Smooth muscle cell (in vitro differentiated cells): ENCODE results near the gene ITPR3. TPM values are rescaled to one million over a fixed set of nuclear protein-coding genes. Genes with fewer than 3 reads are reported as not detected.

Experiments
- DNase-seq: peaks from one replicate; lab custom pipeline; 2025; ENCODE audit not compliant: unreplicated experiment; lab: John Stamatoyannopoulos, UW
- H2AFZ ChIP-seq: fragments of 200-600 bp; sonication (generic); 2 replicates; pipeline ENCODE4 v1.6.0; 2016; ENCODE audit warnings: antibody characterized with exemption, low read depth, mild to moderate bottlenecking
- H3F3A ChIP-seq: fragments of 200-600 bp; sonication (generic); 2 replicates; pipeline ENCODE4 v1.6.0; 2017; ENCODE audit warnings: antibody characterized with exemption, low read depth
- H3K27ac ChIP-seq: fragments of 200-600 bp; sonication (generic); 2 replicates; pipeline ENCODE4 v1.5.1; 2016; ENCODE audit warnings: low read depth, mild to moderate bottlenecking
- H3K27me3 ChIP-seq: fragments of 200-600 bp; sonication (generic); 2 replicates; pipeline ENCODE4 v1.6.1; 2016; ENCODE audit warnings: low read depth, mild to moderate bottlenecking
- H3K36me3 ChIP-seq: fragments of 200-600 bp; sonication (generic); 2 replicates; pipeline ENCODE4 v1.5.1; 2016; ENCODE audit warnings: low read depth
- H3K4me1 ChIP-seq: fragments of 200-600 bp; sonication (generic); 2 replicates; pipeline ENCODE4 v1.5.1; 2016; ENCODE audit warnings: low read depth
- H3K4me2 ChIP-seq: fragments of 200-600 bp; sonication (generic); 2 replicates; pipeline ENCODE4 v1.6.0; 2016; ENCODE audit warnings: mild to moderate bottlenecking
- H3K4me3 ChIP-seq: fragments of 200-600 bp; sonication (generic); 2 replicates; pipeline ENCODE4 v1.5.1; 2016; ENCODE audit warnings: mild to moderate bottlenecking
- H3K79me2 ChIP-seq: fragments of 200-600 bp; sonication (generic); 2 replicates; pipeline ENCODE4 v1.6.0; 2016; ENCODE audit warnings: low read depth, mild to moderate bottlenecking
- H3K9ac ChIP-seq: fragments of 200-600 bp; sonication (generic); 2 replicates; pipeline ENCODE4 v1.6.0; 2016; ENCODE audit warnings: low read depth
- H3K9me3 ChIP-seq: fragments of 200-600 bp; sonication (generic); replicated peaks from 2 replicates; pipeline ENCODE4 v1.5.1; 2016; ENCODE audit warnings: low read depth
- H4K20me1 ChIP-seq: fragments of 200-600 bp; sonication (generic); 2 replicates; pipeline ENCODE4 v1.6.0; 2016; ENCODE audit warnings: low read depth
- CTCF ChIP-seq: fragments of 200-600 bp; sonication (generic); IDR thresholded peaks from 2 replicates; pipeline ENCODE4 v1.5.1; 2017; ENCODE audit warnings: borderline replicate concordance, mild to moderate bottlenecking, antibody characterized with exemption; ENCODE audit not compliant: insufficient read depth, poor library complexity, severe bottlenecking
- WGBS: methylation state at CpG from one replicate; pipeline ENCODE4 v1.1.7; 2016; ENCODE audit warnings: low lambda C conversion rate; 5-methylcytosine and 5-hydroxymethylcytosine counted together
- polyA plus RNA-seq: library from polyadenylated mRNA; unstranded; fragments of >200 nt; fragmentation: Nextera tagmentation; extraction: Ambion mirVana; gene quantifications from 2 replicates; pipeline ENCODE4 v1.2.1, GENCODE V29; 2016
- total RNA-seq: library from RNA; depleted of rRNA; stranded (reverse); fragments of >200 nt; gene quantifications from 2 replicates; pipeline ENCODE4 v1.2.3, GENCODE V29; 2014

Gene ITPR3
- total and polyA plus RNA-seq, 2 experiments from 2014 or later = 2.0 to 7.4 TPM

GRCh38 chr6:33661106-33661838 lies 40.1 kb downstream of the ITPR3 start:
- no peaks in the 10 kb centered on the region for H3F3A ChIP-seq
- H3K79me2 ChIP-seq = no peaks in the 10 kb centered on the region
- H3K4me2 ChIP-seq = no peak overlapping the region
- no peak overlapping the region for H3K4me3 ChIP-seq
- H3K36me3 ChIP-seq = no peaks in the 10 kb centered on the region
- H3K27me3 ChIP-seq = no peaks in the 10 kb centered on the region
- H3K9me3 ChIP-seq = no peaks in the 10 kb centered on the region
- H3K9ac ChIP-seq = no peak overlapping the region
- no peak overlapping the region for H2AFZ ChIP-seq
- TF ChIP-seq CTCF = no peak
- H4K20me1 ChIP-seq = no peaks in the 10 kb centered on the region
- no peak overlapping the region for H3K27ac ChIP-seq
- no peak for DNase-seq
- WGBS = 93% methylated on average over 10 of the region's 10 CpGs
- H3K4me1 ChIP-seq = no peaks in the 10 kb centered on the region

GRCh38 chr6:33662318-33662717 lies 41.2 kb downstream of the ITPR3 start:
- no peak overlapping the region for H3K27ac ChIP-seq
- H2AFZ ChIP-seq = no peak overlapping the region
- TF ChIP-seq CTCF = no peak
- WGBS = 79% methylated on average over 11 of the region's 11 CpGs
- no peaks in the 10 kb centered on the region for H3K36me3 ChIP-seq
- no peaks in the 10 kb centered on the region for H3K79me2 ChIP-seq
- H3K4me1 ChIP-seq = no peaks in the 10 kb centered on the region
- H3K9ac ChIP-seq = no peak overlapping the region
- H3K4me3 ChIP-seq = no peak overlapping the region
- H3K9me3 ChIP-seq = no peaks in the 10 kb centered on the region
- no peak overlapping the region for H3K4me2 ChIP-seq
- no peak for DNase-seq
- H3K27me3 ChIP-seq = no peaks in the 10 kb centered on the region
- H4K20me1 ChIP-seq = no peaks in the 10 kb centered on the region
- no peaks in the 10 kb centered on the region for H3F3A ChIP-seq

GRCh38 chr6:33663028-33663427 lies 41.9 kb downstream of the ITPR3 start:
- Histone ChIP-seq H3K4me1 (no peaks in the 10 kb centered on the region), H3K36me3 (no peaks in the 10 kb centered on the region), H3K4me2 (no peak overlapping the region), H3K9me3 (no peaks in the 10 kb centered on the region), H3K9ac (no peak overlapping the region), H3F3A (no peaks in the 10 kb centered on the region), H3K27me3 (no peaks in the 10 kb centered on the region), H3K79me2 (no peaks in the 10 kb centered on the region), H4K20me1 (no peaks in the 10 kb centered on the region), H2AFZ (no peak overlapping the region), H3K27ac (no peak overlapping the region), H3K4me3 (no peak overlapping the region)
- no peak for DNase-seq
- WGBS = 94% methylated on average over 5 of the region's 5 CpGs
- no peak for TF ChIP-seq CTCF
